Measurements from ENCODE around the gene IL20RA. TPM values are rescaled to one million over a fixed set of nuclear protein-coding genes. Genes with fewer than 3 reads are reported as not detected.

The IL20RA gene
- total and polyA plus RNA-seq, 2 experiments from 2014 or later, result 2.6 to 3.5 TPM

GRCh38 chr6:137024237-137024990 lies 20.4 kb downstream of the IL20RA start:
- Mint-ChIP-seq H3K4me3 (no peak overlapping the region), H3K27ac (no peak overlapping the region), H3K36me3 (ENCODE audit: low read depth) (peaks cover 8% of the 10 kb centered on the region; the same call in 2 of the 3 replicates), H3K27me3 (ENCODE audit: insufficient read depth, low read depth, poor library complexity) (no peaks in the 10 kb centered on the region), H3K9me3 (no peaks in the 10 kb centered on the region; the same call in 2 of the 3 replicates), H3K4me1 (no peaks in the 10 kb centered on the region)
- DNase-seq (ENCODE audit: low spot score) (no peak), ATAC-seq (no peak)
- H3K9me2 ChIP-seq (ENCODE audit: insufficient read depth), result peaks cover 8% of the 10 kb centered on the region; the same call in 1 of the 2 replicates
- no peak overlapping the region for H2AFZ ChIP-seq
- H3K36me3 ChIP-seq (ENCODE audit: insufficient read depth), result no peaks in the 10 kb centered on the region
- no peaks in the 10 kb centered on the region for H3F3A ChIP-seq (replicated peaks; ENCODE audit: low read depth)
- no peak overlapping the region for H3K4me3 ChIP-seq
- H3K4me1 ChIP-seq (ENCODE audit: insufficient read depth), result no peaks in the 10 kb centered on the region
- no peaks in the 10 kb centered on the region for H3K79me2 ChIP-seq (replicated peaks; ENCODE audit: insufficient read depth)
- no peak for TF ChIP-seq ZNF114 (CRISPR knock-in tag; IDR thresholded peaks at IDR 0.05)
- TF ChIP-seq CREB1 (CRISPR knock-in tag; IDR thresholded peaks at IDR 0.05; ENCODE audit: low read depth), result no peak
- TF ChIP-seq ETS1 (IDR thresholded peaks at IDR 0.05), result no peak
- no peak for TF ChIP-seq REST (IDR thresholded peaks at IDR 0.05; ENCODE audit: unreplicated experiment)
- no peak for TF ChIP-seq STAT1 (IDR thresholded peaks at IDR 0.05; ENCODE audit: unreplicated experiment)
- TF ChIP-seq CTCF (conservative IDR thresholded peaks at IDR 0.05; ENCODE audit: low read depth in 2 of 2), result no peak
- TF ChIP-seq EZH2phosphoT487 (IDR thresholded peaks at IDR 0.05; ENCODE audit: unreplicated experiment), result no peak
- no peak for TF ChIP-seq JUNB (IDR thresholded peaks at IDR 0.05; ENCODE audit: unreplicated experiment)
- TF ChIP-seq EZH2 (IDR thresholded peaks at IDR 0.05; ENCODE audit: low read depth, unreplicated experiment), result no peak
- no peak for TF ChIP-seq ZNF462 (CRISPR knock-in tag; IDR thresholded peaks at IDR 0.05)
- TF ChIP-seq POLR2AphosphoS5 (IDR thresholded peaks at IDR 0.05; ENCODE audit: low read depth), result no peak
- TF ChIP-seq NANOG (IDR thresholded peaks at IDR 0.05; ENCODE audit: borderline replicate concordance), result no peak
- no peak for TF ChIP-seq ZNF331 (CRISPR knock-in tag; IDR thresholded peaks at IDR 0.05; ENCODE audit: low read depth)
- H3K27ac ChIP-seq (ENCODE audit: low read depth), result no peak overlapping the region
- no peaks in the 10 kb centered on the region for H4K20me1 ChIP-seq (replicated peaks; ENCODE audit: insufficient read depth)
- no peaks in the 10 kb centered on the region for H3K27me3 ChIP-seq (ENCODE audit: insufficient read depth)
- H3K4me2 ChIP-seq, result no peak overlapping the region
